ENCODE measurements around the gene RABL6. TPM values are rescaled to one million over a fixed set of nuclear protein-coding genes. Genes with fewer than 3 reads are reported as not detected.
"Not testable (repeated sequence)": the region's sequence is repeated elsewhere in the genome, so short reads cannot be mapped to it uniquely, and the experiment has no call there.

The RABL6 gene
- total and polyA plus RNA-seq, 4 donors = 31.3 to 76.1 (median 49.6) TPM

DNA sequence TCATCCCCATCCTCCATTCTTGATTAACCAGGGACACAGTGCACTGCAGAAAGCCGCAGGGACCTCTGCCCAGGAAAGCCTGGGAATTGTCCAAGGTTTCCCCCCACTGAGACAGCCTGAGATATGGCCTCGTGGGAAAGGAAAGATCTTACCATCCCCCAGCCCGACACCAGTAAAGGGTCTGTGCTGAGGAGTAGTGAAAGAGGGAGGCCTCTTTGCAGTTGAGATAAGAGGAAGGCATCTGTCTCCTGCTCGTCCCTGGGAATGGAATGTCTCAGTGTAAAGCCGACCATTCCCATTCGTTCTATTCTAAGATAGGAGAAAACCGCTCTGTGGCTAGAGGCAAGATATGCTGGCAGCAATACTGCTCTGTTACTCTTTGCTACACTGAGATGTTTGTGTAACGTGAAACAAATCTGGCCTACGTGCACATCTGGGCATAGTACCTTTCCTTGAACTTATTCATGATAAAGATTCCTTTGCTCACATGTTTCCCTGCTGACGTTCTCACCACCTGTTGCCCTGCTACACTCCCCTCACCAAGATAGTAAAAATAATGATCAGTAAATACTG is 10.9 kb upstream of the RABL6 start:
- H3K4me1 ChIP-seq (ENCODE audit: control insufficient read depth in 1 of 2, insufficient read depth in 2 of 2, low read length in 2 of 2); H3K4me3 ChIP-seq (ENCODE audit: low read length in 2 of 2); H3K27ac ChIP-seq (ENCODE audit: low read depth in 1 of 2, low read length in 2 of 2); ATAC-seq (ENCODE audit: low FRiP score); intact Hi-C loops (cut with DNase I); H3K27me3 ChIP-seq (ENCODE audit: control insufficient read depth in 1 of 2, insufficient read depth in 2 of 2, low read length in 1 of 2); H3K9me3 ChIP-seq (ENCODE audit: control insufficient read depth, low read length); H3K36me3 ChIP-seq (ENCODE audit: control insufficient read depth in 1 of 2, insufficient read depth in 2 of 2, low read length in 1 of 2): not testable (repeated sequence)
- WGBS, 2 donors = 0 to 4% methylated on average over 10 of the region's 10 CpGs
- DNase-seq = peak; percentile 2 to 13

DNA sequence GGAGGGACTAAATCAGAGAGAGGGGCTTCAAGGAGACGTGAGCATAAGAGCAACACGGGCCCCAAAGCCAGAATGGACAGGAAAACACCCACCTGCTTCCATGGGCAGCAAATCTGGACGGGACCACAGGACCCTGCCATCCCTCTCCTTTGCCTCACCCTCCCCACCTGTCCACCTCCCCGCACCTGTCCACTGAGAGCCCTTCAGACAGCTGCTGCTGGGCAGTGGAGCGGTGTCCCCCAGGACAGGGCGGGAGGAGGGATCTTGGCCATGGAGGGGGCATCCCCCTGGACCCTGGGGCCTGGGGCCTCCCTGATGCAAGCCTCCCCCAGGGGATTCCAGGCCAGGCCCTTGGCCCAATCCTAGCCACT is 9.1 kb upstream of the RABL6 start:
- DNase-seq = peak; percentile 38 to 57
- Histone ChIP-seq H3K36me3 (ENCODE audit: control insufficient read depth in 1 of 2, insufficient read depth in 2 of 2, low read length in 1 of 2) (no peaks in the 10 kb centered on the region), H3K4me3 (ENCODE audit: low read length in 2 of 2) (no peak overlapping the region), H3K4me1 (ENCODE audit: control insufficient read depth in 1 of 2, insufficient read depth in 2 of 2, low read length in 2 of 2) (no peaks in the 10 kb centered on the region), H3K27ac (ENCODE audit: low read depth in 1 of 2, low read length in 2 of 2) (no peak overlapping the region), H3K9me3 (ENCODE audit: control insufficient read depth, low read length) (no peaks in the 10 kb centered on the region), H3K27me3 (ENCODE audit: control insufficient read depth in 1 of 2, insufficient read depth in 2 of 2, low read length in 1 of 2) (peaks cover 0 to 2% of the 10 kb centered on the region in 2 donors)
- intact Hi-C loops (cut with DNase I) = no loop called here
- WGBS, 2 donors = 82 to 91% methylated on average over 6 of the region's 6 CpGs
- no peak for ATAC-seq (ENCODE audit: low FRiP score)

DNA sequence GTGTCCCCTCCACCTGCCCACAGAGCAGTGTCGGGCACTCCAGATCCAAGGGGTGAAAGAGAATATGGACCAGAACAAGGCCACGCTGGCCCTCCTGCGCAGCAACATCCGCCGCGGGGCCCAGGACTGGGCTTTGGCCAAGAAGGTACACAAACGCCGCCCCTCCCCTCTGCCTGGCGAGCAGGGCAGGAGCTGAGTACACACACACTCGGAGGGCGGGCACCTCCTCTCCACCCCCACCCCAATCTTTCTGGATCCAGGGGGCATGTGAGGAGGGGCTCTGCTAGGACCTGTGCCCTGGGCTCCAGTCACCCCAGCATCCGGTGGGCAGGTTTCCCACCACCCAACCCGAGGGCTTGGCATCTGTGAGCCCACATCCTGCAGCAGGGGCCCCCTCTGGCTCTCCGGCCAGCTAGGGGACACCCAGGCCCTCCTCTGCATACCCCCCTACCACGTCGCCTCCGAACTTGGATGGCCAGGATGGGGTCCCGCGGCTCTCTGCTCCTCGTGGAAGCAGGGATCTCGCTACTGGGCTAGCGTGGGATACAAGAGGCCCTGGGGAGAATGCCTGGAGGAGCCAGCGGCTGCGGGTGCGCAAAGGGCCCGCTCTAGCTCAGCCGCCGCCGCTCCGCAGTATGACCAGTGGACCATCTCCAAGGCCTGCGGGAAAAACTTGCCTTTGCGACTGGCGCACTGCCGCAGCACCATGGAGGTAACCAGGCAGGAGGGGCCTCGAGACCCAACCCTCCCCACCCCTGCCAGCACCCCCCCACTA is 8.5 kb upstream of the RABL6 start:
- Histone ChIP-seq H3K36me3 (ENCODE audit: control insufficient read depth in 1 of 2, insufficient read depth in 2 of 2, low read length in 1 of 2) (no peaks in the 10 kb centered on the region), H3K4me3 (ENCODE audit: low read length in 2 of 2) (no peak overlapping the region), H3K27me3 (ENCODE audit: control insufficient read depth in 1 of 2, insufficient read depth in 2 of 2, low read length in 1 of 2) (peaks cover 0 to 2% of the 10 kb centered on the region in 2 donors), H3K4me1 (ENCODE audit: control insufficient read depth in 1 of 2, insufficient read depth in 2 of 2, low read length in 2 of 2) (no peaks in the 10 kb centered on the region), H3K27ac (ENCODE audit: low read depth in 1 of 2, low read length in 2 of 2) (no peak overlapping the region), H3K9me3 (ENCODE audit: control insufficient read depth, low read length) (no peaks in the 10 kb centered on the region)
- intact Hi-C loops (cut with DNase I) = no loop called here
- WGBS, 2 donors = 14 to 17% methylated on average over 34 to 35 of the region's 35 CpGs
- peak; percentile 48 to 71 for DNase-seq
- no peak for ATAC-seq (ENCODE audit: low FRiP score)

DNA sequence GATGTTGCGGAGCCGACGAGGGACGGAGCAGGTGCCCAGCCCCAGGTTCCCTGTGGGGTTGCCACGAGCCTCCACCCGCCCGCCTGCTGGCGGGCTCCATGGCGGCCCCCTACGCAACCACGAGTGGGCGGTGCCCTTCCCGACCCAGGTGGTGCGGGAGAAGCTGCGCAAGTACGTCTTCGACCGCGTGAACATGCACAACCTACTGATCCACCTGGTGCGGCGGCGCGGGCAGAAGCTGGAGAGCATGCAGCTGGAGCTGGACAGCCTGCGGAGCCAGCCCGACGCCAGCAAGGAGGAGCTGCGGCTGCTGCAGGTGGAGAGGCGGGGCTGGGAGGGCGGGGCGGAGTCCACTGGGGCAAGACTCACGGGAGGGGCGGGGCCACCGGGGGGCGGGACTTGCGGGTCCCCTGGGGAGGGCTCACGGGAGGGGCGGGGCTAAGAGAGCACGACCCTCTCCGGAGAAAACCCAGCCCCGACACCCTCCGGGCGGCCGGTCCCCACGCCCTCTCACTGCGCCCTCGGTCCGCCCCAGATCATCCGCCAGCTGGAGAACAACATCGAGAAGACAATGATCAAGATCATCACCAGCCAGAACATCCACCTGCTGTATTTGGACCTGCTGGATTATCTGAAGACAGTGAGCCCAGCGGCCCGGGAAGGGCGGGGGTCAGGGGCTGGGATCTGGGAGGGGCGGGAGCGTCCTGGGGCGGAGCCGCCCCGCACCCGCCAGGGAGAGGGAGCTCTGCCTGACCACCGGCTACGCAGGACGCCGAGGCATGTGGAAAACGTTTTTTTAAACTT is 7.7 kb upstream of the RABL6 start:
- Histone ChIP-seq H3K4me3 (ENCODE audit: low read length in 2 of 2) (no peak overlapping the region), H3K9me3 (ENCODE audit: control insufficient read depth, low read length) (no peaks in the 10 kb centered on the region), H3K27ac (ENCODE audit: low read depth in 1 of 2, low read length in 2 of 2) (no peak overlapping the region), H3K27me3 (ENCODE audit: control insufficient read depth in 1 of 2, insufficient read depth in 2 of 2, low read length in 1 of 2) (peaks cover 0 to 2% of the 10 kb centered on the region in 2 donors), H3K4me1 (ENCODE audit: control insufficient read depth in 1 of 2, insufficient read depth in 2 of 2, low read length in 2 of 2) (no peaks in the 10 kb centered on the region), H3K36me3 (ENCODE audit: control insufficient read depth in 1 of 2, insufficient read depth in 2 of 2, low read length in 1 of 2) (no peaks in the 10 kb centered on the region)
- 0 to 1% methylated on average over 51 to 63 of the region's 63 CpGs for WGBS, 2 donors
- DNase-seq (peak; percentile 75 to 87), ATAC-seq (ENCODE audit: low FRiP score) (peak; percentile 39)
- intact Hi-C loops (cut with DNase I) = no loop called here

DNA sequence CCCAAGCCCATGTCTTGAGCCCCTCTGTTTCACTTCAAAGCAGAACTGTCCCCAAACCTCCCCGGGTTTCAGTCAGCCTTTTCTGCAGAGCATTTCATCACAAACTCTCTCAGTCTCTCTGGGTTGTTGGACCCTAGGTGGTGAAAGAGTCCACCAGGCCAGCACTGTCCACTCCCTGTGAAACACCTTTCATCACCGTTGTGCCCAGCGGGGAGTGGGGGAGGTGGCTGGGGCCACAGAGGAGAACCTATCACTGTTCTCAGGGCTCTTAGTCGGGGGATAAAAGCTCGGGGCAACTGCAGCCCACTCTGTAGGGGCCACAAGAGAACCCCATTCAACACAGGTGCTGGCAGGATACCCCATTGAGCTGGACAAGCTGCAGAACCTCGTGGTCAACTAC is 5.4 kb upstream of the RABL6 start:
- WGBS, 2 donors = 79 to 93% methylated on average over 6 of the region's 6 CpGs
- DNase-seq = peak in 1 of 2 donors; percentile 38
- Histone ChIP-seq H3K4me3 (ENCODE audit: low read length in 2 of 2) (no peak overlapping the region), H3K27ac (ENCODE audit: low read depth in 1 of 2, low read length in 2 of 2) (no peak overlapping the region), H3K9me3 (ENCODE audit: control insufficient read depth, low read length) (no peaks in the 10 kb centered on the region), H3K36me3 (ENCODE audit: control insufficient read depth in 1 of 2, insufficient read depth in 2 of 2, low read length in 1 of 2) (no peaks in the 10 kb centered on the region), H3K4me1 (ENCODE audit: control insufficient read depth in 1 of 2, insufficient read depth in 2 of 2, low read length in 2 of 2) (no peaks in the 10 kb centered on the region), H3K27me3 (ENCODE audit: control insufficient read depth in 1 of 2, insufficient read depth in 2 of 2, low read length in 1 of 2) (peaks cover 0 to 2% of the 10 kb centered on the region in 2 donors)
- ATAC-seq (ENCODE audit: low FRiP score) = no peak
- intact Hi-C loops (cut with DNase I) = no loop called here

DNA sequence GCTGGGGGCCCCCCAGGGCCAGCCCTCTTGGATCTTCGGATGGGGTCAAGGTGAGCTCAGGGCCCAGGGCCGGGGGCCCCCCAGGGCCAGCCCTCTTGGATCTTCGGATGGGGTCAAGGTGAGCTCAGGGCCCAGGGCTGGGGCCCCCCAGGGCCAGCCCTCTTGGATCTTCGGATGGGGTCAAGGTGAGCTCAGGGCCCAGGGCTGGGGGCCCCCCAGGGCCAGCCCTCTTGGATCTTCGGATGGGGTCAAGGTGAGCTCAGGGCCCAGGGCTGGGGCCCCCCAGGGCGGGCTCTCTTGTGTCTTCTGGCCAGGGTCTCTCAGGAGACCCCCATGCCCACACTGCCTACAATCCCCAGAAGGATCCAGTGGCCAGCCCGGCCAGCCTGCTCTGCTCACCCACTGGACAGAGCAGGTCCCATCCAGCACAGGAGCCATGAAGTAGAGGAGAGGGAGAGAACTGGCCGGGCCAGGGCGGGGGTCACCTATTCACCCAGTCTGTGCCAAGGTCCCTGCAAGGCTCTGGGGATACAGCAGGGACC is 4.7 kb upstream of the RABL6 start:
- H3K27me3 ChIP-seq (ENCODE audit: control insufficient read depth in 1 of 2, insufficient read depth in 2 of 2, low read length in 1 of 2); intact Hi-C loops (cut with DNase I); H3K4me3 ChIP-seq (ENCODE audit: low read length in 2 of 2); ATAC-seq (ENCODE audit: low FRiP score); H3K27ac ChIP-seq (ENCODE audit: low read depth in 1 of 2, low read length in 2 of 2); H3K4me1 ChIP-seq (ENCODE audit: control insufficient read depth in 1 of 2, insufficient read depth in 2 of 2, low read length in 2 of 2); H3K9me3 ChIP-seq (ENCODE audit: control insufficient read depth, low read length); H3K36me3 ChIP-seq (ENCODE audit: control insufficient read depth in 1 of 2, insufficient read depth in 2 of 2, low read length in 1 of 2): not testable (repeated sequence)
- 94 to 95% methylated on average over 7 to 8 of the region's 9 CpGs for WGBS, 2 donors
- peak in 1 of 2 donors; percentile 54 for DNase-seq

DNA sequence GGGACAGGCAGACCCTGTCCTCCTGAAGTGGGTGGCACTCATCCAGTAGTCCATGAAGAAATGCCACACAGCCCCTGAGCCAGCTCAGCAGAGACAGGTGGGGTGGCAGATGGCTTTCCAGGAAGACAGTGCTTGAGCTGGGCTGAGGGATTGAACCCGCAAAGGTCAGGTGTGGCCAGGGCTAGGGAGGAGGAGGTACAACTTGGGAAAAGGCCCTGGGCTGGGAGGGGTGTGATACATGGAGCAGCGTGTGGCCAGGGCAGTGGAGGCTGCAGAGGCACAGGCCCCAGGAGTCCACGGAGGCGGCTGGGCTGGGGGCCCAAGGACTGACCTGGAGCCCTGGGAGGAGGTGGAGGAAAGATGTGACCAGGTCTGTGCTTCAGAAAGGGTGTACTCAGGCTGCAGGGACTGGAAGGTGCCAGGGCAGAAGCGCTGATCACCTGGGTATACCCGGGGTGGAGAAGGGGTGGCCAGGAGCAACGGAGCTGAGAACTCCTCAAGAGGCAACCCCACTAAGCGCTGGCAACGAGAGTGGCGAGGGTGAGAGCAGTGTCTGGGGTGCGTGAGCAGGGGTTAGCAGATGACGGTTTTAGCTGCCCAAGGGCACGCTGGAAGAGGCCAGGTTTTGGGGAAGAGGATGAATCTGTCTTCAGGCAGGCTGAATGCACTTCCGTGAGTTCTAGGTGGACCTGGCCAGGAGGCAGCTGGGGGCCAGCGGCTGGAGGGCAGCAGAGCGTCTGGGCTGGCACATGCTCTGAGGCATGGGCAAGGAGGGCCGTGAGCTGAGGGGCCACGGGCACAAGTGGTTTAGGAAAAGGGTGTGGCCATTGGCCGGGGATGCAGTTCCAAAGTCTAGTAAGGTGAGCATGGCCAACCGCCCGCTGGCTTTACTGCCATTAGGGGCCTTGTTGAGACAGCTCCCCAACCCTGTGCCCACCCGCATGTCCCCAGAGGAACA is 3.9 kb upstream of the RABL6 start:
- peaks cover 0 to 2% of the 10 kb centered on the region in 2 donors for H3K27me3 ChIP-seq (ENCODE audit: control insufficient read depth in 1 of 2, insufficient read depth in 2 of 2, low read length in 1 of 2)
- peak in 1 of 2 donors; percentile 75 for DNase-seq
- intact Hi-C loops (cut with DNase I) = no loop called here
- ATAC-seq (ENCODE audit: low FRiP score) = no peak
- H3K4me3 ChIP-seq (ENCODE audit: low read length in 2 of 2) = no peak overlapping the region
- no peaks in the 10 kb centered on the region for H3K36me3 ChIP-seq (ENCODE audit: control insufficient read depth in 1 of 2, insufficient read depth in 2 of 2, low read length in 1 of 2)
- H3K9me3 ChIP-seq (ENCODE audit: control insufficient read depth, low read length) = no peaks in the 10 kb centered on the region
- H3K27ac ChIP-seq (ENCODE audit: low read depth in 1 of 2, low read length in 2 of 2) = no peak overlapping the region
- WGBS, 2 donors = 95 to 96% methylated on average over 22 of the region's 22 CpGs
- no peaks in the 10 kb centered on the region for H3K4me1 ChIP-seq (ENCODE audit: control insufficient read depth in 1 of 2, insufficient read depth in 2 of 2, low read length in 2 of 2)
